IPS DF 4.7 (cell line): ENCODE results near the gene CNMD.
"Not testable (repeated sequence)": the region's sequence is repeated elsewhere in the genome, so short reads cannot be mapped to it uniquely, and the experiment has no call there.

ENCODE experiments used
- DNase-seq: peaks from one replicate; pipeline ENCODE4 v3.0.0-alpha.2; 2013; ENCODE audit warnings: low spot score; ENCODE audit errors: extremely low read depth

CNMD gene

DNA sequence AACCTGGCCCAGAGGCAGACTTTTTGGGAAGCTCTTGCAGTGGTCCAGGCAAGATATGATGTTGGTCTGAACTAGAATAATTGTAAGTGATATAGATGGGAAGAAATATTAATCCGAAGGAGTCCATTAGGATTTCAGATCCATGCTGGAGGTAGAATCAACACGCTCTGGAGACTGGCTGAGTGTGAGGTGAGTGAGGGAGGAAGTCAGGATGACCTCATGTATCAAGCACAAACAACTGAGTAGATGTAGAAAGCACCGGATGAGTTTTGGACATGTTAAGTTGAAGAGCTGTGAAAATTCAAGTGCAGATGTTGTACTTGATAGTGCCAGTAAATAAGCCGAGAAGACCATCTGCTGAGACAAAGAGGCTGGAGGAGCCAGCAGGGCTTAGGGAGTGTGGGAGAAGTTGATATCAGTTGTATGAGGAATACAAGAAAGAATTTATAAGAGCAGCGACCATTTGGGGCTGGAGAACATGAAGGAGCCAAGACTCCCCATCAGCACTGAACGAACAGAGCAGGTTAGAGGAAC is 5.3 kb upstream of the CNMD start:
- no peak for DNase-seq

DNA sequence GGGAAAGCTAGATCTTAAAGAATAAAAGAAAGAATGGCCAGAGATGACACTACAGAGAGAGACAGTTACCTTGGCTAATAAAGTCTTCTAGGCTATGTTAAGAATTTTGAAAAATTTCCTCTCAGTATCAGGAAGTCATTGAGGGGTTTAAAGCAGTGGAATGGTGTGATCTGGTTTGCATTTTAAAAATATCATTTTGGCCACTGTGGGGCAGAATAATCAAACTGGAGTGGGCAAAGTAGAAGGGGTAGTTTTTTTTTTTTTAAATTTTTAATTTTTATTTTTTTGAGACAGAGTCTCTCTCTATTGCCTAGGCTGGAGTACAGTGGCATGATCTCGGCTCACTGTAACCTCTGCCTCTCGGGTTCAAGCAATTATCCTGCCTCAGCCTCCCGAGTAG is 4.4 kb upstream of the CNMD start:
- no peak for DNase-seq

DNA sequence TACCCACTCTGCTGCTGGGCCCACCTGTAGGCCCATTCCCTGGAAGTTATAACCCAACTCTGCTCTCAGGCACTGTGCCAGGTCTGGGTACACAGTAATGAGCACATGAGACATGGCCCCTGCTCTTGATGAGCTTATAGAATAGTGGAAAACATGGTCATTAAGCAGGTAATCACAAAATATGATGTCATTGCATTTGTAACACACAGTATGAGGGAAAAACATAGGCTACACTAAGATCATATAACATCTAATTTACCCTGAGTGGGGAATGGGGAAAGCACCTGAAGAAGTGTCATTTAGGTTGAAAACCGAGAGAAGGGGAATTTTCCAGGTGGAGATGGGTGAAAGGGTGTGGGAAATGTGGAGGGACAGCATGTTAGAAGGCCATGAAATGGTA is 3.9 kb upstream of the CNMD start:
- no peak for DNase-seq

DNA sequence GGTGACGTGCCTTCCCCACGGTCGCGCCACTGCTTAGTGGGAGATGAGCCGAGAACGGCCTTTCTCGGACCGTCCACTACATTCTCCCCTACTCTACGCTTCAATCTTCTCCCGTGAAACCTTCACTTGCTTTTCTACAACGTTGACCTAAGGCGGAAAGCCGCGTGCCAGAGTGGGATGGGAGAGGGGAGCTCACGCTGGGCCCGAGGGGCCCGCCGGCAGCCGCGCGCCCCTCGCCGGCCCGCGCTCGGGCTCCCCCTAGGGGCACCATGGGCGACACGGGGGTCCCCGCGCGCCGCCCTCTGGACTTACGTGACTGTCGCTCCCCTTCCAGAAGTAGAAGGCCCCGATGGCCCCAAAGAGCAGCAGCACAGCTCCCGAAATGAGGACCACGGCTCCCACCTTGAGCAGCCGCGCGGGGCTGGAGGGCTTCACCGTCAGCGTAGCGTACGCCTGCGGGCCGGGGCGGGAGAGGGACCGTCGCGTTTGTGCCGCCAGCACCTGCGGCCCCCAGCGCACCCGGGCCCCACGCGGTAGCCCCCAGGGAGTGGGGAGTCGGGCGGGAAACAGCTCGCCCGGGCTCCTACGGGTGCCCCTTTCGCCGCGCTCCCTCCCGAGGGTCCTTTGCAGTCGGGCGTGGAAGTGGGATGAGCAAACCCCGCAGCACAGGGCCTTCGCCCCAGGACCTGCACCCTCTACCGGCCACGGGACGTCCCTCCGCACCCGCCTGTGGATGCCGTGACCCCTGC is 727 bp downstream of the CNMD start:
- DNase-seq, result no peak

DNA sequence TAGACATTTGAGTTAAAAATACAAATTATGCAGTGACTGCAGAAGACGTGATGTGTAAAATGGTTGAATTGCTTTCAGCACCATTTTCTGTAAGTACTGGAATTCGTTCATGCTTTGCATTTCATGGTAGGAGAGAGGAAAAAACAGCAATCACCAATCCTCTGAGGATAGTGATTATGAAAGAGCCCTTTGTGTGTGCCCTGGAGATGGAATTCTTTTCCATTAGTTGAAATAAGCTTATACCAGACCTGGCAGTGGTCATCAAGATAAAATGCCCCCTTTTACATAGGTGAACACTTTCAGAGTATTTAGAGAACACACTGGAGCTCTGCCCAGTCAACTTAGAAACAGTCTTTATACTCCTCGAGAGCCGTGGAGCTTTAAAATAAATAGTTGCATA is 1.7 kb downstream of the CNMD start:
- DNase-seq, result no peak

DNA sequence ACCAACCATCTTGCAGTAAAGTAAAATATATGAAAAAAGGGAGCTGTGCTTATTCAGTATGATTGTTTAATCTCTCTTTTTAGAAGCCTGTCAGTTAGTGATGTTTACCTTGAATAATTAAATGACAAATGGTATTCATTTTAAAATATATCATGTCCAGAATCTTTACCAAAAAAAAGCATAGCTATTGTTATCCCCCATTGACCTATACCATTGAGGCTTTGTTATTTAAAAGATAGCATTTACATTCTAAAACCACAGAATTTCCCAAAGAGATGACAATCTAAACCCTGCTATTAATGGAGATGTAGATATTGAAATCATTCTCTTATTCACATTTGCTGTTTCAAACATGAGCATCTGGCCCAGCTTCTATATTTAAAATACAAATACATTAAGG is 2.2 kb downstream of the CNMD start:
- no peak for DNase-seq

DNA sequence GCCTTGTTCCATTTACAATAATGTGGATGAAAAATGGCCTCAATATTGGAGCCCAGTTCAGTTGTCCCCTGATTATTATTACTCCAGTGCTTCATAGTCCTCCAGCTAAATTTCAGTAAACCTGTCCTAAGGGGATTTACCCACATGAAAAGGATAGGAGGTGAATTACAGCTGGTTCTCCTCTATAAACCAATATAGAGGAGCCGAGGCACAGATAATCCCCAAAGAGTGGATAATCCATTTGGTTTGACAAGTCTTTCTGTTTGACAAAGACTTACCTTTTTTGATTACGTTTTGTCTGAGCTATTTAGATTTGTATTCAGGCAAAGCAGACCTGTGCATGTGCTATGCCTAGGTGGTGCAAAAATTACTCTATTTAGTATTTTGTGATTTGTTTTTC is 2.7 kb downstream of the CNMD start:
- DNase-seq, result no peak

DNA sequence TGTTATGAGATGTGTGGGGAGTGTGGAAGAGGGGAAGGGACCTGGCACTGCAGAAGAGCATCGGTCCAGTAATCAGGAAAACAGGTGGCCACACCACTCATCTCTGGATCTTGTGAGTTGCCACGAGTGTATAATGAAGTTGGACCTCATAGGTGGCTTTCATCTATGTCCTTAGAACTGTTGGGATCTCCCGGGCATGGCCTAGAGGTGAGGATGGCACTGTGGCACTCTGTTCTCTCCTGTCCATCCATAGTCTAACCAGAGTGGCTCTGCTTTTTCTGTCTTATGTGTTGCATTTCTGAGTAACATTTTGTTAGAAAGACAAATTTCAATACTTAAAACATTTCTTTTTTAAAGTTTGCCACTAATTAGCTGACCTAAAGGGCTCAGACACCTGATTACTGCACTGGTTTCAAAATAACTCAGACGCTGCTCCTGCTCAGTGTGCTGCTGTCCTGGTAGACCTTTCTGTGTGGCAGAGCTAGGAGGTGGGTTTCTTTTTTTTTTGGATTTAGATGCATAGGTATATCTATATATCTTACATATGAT is 5.5 kb downstream of the CNMD start:
- no peak for DNase-seq

DNA sequence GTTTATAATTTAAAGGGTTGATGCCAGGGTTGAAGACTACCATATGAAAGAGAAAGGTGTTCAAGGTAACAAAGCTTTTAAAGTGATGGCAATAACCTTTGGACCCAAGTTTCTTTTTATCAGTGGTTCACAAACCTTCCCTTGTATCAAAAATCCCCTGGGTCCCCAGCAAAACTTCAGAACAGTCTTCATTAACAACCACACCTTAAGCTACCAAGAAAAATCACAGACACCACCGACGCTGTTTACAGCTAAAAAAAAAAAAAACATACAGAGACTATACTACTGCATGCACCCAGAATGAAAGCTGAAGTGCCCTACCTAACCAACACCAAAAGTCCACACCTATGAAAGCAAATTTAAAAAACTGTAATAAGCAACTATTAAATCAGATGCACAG is 13.4 kb downstream of the CNMD start:
- no peak for DNase-seq

DNA sequence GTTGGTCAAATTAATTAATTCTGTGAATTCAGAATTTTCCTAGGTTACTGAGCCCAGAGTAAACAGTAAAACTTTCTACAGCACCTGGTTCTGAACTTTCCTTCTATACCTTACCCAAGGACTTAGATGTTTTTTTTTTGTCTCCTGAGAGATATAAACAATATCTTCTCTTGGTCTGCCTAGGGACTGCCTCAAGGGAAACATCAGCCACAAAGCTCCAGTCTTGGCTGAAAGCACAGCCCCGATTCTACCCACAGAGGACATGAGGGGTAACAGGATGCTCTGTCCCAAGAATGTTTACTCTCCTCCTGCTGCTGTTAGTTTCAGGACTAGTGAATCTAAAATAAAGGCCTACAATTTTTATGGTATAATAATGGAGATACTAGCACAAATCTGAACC is 14.3 kb downstream of the CNMD start:
- no peak for DNase-seq

DNA sequence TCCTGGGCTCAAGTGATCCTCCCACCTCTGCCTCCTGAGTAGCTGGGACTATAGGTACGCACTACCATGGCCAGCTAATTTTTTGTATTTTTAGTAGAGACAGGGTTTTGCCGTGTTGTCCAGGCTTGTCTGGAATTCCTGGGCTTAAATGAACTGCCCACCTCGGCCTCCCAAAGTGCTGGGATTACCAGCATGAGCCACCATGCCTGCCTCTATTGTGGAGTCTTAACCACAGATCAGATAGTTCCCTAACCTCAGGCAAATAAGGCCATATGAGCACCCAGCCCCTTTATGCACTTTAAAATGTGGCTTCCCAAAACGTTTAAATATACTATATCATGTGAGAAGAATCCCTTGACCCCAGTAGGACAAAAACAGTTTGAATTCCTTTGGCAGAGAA is 16.4 kb downstream of the CNMD start:
- no peak for DNase-seq

DNA sequence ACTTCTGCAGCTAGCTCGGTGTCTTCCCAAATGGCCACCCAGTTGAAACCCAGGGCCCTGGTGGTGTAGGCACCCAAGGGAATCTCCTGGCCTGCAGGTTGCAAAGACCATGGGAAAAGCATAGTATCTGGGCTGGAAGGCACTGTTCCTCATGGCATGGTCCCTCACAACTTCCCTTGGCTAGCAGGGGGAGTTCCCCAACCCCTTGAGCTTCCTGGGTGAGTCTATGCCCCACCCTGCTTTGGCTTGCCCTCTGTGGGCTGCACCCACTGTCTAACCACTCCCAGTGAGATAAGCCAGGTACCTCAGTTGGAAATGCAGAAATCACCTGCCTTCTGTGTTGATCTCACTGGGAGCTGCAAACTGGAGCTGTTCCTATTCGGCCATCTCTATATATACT is 18.3 kb downstream of the CNMD start:
- not testable (repeated sequence) for DNase-seq

DNA sequence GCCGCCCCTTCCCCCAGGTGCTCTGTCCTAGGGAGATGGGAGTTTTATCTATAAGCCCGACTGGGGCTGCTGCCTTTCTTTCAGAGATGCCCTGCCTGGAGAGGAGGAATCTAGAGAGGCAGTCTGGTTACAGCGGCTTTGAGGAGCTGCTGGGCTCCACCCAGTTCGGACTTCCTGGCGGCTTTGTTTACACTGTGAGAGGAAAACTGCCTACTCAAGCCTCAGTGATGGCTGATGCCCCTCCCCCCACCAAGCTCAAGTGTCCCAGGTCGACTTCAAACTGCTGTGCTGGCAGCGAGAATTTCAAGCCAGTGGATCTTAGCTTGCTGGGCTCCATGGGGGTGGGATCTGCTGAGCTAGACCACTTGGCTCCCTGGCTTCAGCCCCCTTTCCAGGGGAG is 18.7 kb downstream of the CNMD start:
- DNase-seq, result not testable (repeated sequence)

DNA sequence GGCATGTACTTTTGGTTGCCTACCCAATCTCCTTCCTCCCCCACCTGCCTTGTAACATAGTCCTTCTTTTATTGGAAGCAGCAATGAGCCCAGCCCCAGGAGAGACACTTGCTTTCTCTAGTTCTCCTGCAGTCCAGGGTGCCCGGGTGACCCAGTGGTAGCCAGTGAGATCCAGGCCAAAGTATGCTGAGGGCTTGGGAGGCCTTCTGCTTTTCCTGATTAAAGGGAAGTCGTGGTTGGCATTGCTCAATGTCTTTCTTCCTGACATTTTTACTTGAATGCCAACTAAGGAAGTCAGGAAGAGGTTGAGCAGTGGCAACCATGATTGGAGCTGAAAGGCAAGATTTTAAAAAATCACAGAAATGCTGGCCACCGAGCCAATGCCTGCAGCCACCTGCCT is 25.7 kb downstream of the CNMD start:
- DNase-seq, result no peak

DNA sequence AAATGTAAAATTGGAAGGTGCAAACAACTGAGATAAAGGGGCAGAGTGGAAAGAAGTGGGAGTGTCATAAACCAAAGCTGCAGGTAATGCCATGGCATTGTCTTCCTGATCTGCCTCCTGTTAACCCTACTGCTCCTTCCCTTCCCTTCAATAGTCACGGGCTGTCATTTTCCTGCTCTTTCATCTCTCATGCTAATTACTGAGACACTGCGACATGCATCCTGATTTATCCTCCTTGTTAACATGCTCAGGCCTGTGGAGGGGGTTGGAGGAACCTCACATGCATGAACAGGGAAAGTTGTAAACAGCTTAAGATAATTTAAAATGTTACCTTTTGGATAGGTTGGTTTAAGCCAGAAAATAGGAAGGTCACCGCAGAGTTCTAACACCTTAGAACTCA is 27.2 kb downstream of the CNMD start:
- DNase-seq, result no peak

DNA sequence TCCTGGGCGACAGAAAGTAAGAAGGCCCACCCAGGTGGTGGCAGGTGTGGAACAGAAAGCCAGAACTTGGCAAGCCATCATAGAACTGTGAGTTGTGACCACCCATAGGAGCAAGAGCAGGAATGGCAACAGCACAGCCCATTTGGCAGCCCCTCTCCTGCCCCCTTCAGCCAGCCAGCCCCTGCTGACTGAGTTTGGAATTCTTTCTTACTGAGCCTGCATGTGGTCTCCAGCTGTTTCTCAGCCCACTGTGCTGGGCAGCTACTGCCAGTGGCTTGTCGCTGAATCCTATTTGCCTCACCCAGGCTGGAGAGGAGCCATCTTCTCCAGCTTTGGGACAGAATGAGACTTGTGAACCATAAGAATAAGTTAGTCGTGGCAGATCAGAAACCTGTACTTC is 28.3 kb downstream of the CNMD start:
- DNase-seq, result no peak

DNA sequence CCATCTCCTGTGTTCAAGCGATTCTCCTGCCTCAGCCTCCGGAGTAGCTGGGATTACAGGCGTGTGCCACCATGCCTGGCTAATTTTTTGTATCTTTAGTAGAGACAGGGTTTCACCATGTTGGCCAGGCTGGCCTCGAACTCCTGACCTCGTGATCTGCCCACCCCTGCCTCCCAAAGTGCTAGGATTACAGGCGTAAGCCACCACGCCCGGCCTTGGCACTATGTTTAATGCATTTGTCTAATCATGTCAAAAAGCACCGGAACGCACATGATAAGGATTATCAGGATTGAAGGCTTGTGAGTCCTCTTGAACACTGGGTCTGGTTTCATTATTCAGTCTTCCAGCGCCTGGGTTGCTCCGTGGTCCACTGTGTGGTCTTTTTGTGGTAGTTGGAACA is 31.4 kb downstream of the CNMD start:
- DNase-seq, result not testable (repeated sequence)

DNA sequence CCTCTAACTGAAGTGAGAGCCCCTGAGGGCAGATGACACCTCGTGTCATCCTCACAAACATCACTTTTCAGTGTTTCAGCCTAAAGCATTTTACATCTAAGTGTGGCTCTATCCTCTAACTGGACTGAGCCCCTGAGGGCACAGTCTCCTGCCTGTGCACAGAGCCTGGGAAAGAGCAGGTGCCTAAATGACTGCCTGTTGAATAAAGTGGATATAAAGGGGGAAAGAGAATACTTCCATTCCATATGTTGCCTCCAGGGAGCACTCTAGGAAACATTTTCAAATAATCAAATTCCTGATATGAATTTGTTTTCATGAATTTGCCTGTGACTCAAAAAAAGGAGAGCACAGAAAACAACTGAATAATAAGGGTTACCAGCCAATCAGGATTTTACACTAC is 32.2 kb downstream of the CNMD start:
- no peak for DNase-seq

DNA sequence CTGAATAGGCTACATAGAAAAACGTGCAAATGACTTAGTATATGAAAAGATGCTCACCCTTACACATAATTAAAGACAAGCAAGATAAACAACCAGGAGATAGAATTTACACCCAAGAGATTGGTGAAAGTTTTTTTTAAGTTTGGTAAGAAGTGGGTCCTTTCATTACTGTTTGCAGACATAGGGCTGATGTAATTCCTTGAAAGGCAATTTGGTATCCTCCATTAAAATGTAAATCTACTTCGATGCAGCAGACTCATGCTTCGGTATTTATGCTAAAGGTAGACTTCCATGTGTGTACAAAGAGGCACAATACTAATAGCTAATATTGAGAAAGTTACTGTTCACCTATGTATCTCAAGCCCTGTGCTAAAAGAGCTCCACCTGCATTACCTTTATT is 33.5 kb downstream of the CNMD start:
- no peak for DNase-seq

DNA sequence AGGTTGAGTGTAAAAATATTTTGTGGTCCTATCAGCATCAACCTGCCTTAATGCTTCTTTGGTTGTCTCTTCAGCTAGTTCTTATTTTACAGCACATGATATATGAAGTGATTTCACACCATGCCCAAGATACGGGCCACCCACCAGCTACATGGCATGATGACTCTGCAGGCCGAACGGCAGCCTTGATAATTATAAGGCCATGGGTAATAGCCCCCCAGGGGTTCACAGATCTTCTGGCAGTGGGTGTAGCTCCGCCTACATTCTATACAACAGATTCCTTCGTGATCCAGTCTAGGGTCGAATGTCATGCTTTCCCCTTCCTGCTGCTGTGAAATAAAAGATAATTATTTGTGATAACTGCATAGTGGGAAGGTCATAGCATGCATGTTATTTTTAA is 36.1 kb downstream of the CNMD start:
- DNase-seq, result no peak

DNA sequence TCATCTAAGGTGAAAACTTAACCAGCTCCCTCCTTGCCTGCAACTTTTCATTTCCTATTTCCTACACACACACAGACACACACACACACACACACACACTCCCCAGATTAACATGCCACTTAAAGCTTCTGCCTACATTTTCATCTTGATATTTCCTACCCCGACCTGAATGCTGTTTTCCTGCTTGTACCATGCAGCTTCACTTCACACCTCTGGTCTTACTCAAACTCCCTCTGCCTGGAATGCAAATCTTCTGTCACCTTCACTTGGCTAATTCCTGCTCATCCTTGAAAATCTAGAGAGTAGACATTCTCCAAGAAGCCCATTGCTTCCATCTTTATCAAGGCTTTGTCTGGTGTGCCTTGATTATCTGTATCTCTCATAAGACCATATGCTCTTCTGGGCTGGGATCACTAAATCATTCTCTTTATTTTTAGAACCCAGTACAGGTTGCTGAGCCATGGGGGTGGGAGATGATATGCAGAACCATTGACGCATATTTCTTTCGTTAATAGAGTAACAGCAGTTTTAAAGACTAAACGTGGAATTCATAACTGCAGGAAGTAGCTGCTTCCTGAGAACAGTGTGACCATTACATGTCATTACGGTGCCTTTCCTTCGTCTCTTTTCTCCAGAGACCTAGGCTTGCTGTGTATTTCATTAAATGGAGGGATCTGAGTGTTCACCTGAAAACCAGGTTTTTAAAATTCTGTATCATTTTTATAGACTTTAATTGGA is 37.7 kb downstream of the CNMD start:
- DNase-seq, result no peak

DNA sequence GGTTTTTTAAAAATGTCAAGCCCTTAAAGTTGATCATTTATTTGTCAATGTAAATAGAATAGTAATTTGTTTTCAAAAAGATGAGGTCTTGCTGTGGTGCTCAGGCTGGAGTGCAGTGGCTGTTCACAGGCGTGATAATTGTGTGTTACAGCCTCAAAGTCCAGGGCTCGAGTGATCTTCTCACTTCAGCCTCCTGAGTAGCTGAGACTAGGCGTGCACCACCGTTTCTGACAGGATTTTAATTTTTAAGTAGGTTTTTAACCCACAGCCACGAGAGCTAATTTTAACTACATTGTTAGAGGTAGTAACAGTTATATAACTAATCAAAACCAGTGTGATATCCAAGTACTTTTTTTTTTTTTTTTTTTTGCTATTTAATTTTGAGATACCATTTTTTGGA is 43.1 kb downstream of the CNMD start:
- no peak for DNase-seq

DNA sequence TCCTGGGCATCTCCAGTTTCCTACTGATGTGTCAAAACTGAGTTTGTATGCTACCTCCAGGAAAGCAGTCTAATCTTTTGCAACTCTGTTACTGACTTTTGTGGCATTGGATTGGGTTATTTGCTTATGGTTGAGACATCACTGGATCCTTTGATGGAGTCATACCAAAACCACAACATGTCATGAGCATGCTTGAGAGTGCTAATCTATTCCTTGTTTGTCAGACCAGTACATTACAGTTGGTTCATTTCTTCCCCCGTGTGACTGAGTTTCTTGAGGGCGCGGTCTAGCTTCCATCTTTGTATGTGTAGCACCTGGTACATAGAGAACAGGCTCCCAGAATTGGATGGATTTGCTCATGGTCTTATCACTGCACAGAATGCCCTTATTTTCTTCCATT is 43.8 kb downstream of the CNMD start:
- no peak for DNase-seq
